ENCODE results near the gene KLK3.

KLK3 gene

GRCh38 chr19:50831026-50831396 is 23.7 kb upstream of the KLK3 start:
- no peak for DNase-seq (ENCODE audit: low read depth in 2 of 2)

GRCh38 chr19:50832666-50833065 is 22.0 kb upstream of the KLK3 start:
- DNase-seq (ENCODE audit: low read depth in 2 of 2) = no peak

GRCh38 chr19:50833117-50833801 is 21.5 kb upstream of the KLK3 start, which contains the start of gene KLK15:
KLK15 (minus strand) TSS chr19:50833574; CDS start chr19:50831492, 2,082 bp downstream.
- DNase-seq (ENCODE audit: low read depth in 2 of 2) = no peak

GRCh38 chr19:50833802-50834167 is 20.9 kb upstream of the KLK3 start:
- DNase-seq (ENCODE audit: low read depth in 2 of 2) = no peak

DNA sequence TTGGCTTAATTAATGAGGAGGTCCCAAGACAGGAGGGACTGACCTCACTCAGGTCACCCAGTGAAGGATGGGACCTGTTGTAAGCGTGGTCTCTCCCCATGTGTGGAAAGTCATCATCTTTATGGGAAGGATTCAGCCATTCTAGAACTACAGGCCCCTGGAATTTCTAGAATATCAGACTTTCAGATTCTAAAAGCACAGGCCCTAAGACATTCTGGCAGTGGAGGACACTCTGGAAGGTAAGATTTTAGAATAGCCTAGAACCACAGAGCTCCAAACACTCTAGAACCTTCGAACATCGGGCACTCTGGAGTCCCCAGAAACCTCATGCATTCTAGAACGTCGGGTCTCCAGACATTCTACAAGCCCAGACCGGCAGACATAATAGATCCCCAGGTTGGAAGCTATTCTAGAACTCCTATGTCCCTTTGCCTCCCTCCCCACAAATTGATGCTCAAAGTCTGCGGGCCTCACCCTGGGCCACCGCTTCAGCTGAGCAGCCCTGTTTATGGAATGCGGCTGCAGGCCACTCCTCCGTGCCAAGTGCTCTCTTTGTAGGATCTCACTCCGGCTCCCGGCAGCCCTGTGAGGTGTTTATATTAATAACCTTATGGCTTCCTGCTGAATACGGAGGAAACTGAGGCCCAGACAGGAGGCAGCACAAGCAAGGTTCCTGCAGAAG is 19.5 kb upstream of the KLK3 start:
- DNase-seq (ENCODE audit: low read depth in 2 of 2) = no peak

DNA sequence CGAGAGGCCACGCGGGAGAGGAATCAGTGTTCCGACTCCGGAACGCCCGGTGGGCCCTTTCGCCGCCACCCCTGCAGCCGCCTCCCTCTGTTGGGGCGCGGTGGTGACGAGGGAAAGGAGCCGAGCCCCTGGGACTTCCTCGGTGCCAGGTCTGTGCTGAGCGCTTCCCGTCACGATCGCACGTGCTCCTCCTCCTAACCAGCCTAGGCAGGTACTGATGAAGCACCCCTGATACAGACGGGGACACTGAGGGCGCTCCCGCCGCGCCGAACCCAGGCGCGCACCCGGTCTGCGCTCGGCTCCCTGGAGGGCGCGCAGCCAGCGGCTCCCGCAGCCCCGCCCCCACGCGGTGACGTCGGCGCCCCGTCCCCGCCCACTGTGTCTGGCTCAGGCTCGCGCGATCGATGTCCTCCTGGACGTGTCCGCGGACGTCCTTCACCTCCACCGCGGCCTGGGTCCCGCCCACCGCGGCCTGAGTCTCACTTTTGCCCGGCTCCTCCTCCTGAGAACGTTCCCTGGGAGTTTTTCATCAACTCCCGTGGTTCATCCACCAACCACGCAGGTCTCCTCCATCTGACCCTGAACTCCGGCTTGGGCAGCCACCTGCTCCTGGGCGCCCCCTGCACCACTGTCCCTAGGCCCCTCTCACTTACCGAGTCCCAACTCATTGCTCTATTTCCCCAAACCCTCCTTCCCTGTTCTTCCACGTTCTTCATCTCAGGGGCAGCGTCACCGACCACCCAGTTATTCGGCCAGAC is 18.8 kb upstream of the KLK3 start:
- DNase-seq (ENCODE audit: low read depth in 2 of 2) = peak in 1 of 2 experiments; percentile 72

DNA sequence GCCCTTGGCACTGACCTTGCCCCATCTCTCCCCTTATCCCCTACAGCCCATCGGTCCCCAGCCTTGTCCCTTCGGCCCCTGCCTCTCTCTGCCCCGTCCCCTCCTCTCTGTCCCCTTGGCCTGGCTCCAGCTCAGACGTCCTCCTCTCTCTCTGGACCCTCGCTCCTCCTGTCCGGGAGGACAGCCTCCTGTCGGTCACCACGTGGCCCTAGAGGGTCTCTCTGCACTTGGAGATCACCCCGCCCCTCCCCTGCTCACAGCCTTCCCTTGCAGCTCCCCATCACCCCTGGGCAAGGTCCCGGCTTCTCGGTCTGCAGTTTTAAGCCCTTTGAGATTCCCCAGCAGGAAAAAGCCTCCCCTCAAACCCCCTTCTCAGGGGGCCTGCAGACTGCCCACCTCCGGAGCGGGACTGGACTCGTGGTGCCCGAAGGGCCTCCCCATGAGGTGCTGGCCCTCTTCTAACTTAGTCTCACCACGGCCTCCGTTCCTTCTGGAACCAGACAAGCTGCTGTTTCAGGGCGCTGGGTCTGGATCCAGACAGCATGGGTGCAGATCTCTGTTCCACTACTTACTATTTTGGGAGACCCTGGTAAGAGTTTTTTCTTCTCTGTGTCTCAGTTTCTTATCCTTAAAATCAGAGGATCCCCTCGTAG is 18.0 kb upstream of the KLK3 start:
- DNase-seq (ENCODE audit: low read depth in 2 of 2) = no peak

GRCh38 chr19:50837300-50837699 is 17.4 kb upstream of the KLK3 start:
- no peak for DNase-seq (ENCODE audit: low read depth in 2 of 2)

DNA sequence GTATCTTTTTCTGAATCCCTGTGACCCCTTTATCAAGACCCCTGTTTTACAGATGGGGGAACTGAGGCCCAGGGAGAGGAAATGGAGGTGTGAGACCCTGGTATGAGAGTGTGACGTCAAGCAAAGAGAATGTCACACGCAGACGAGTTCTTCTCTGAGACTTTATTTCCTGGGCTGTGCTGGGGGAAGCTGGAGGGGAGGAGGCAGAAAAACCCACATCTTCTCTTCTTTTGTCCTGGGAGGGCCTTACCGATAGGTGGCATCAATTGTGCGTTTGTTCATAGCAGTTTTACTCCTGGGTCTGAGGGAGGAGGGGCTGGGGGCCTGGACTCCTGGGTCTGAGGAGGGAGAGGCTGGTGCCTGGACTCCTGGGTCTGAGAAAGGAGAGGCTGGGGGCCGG is 16.5 kb upstream of the KLK3 start:
- no peak for DNase-seq (ENCODE audit: low read depth in 2 of 2)

GRCh38 chr19:50839712-50840655 is 14.7 kb upstream of the KLK3 start:
- no peak for DNase-seq (ENCODE audit: low read depth in 2 of 2)

DNA sequence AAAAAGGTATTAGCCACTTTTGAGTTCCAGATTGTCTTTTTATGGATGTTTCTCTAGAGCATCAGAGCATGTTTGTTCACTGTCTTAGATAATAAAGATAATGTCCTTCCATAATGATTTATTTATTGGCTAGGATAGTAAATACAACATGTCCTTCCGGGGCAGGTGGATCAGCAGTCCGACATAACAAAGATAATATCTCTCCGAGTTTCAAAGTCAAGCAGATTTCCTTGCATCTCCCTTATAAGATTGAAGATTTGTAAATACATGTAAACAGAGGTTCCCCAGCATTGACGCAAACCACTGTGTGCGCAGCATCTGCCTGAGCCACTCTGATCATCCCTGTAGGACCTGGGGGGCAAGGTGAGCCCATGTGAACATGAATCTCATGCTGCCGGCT is 12.6 kb upstream of the KLK3 start:
- DNase-seq (ENCODE audit: low read depth in 2 of 2) = no peak

GRCh38 chr19:50843205-50843604 is 11.5 kb upstream of the KLK3 start:
- no peak for DNase-seq (ENCODE audit: low read depth in 2 of 2)

- no peak for DNase-seq (ENCODE audit: low read depth in 2 of 2)
Observed at GRCh38 chr19:50843701-50844221, 11.0 kb upstream of the KLK3 start.

GRCh38 chr19:50844296-50844935 is 10.3 kb upstream of the KLK3 start:
- DNase-seq (ENCODE audit: low read depth in 2 of 2) = no peak

GRCh38 chr19:50850738-50851137 is 4.0 kb upstream of the KLK3 start:
- no peak for DNase-seq (ENCODE audit: low read depth in 2 of 2)

- no peak for DNase-seq (ENCODE audit: low read depth in 2 of 2)
Observed at GRCh38 chr19:50851620-50852019, 3.1 kb upstream of the KLK3 start.

- no peak for DNase-seq (ENCODE audit: low read depth in 2 of 2)
Observed at GRCh38 chr19:50857366-50857765, 2.7 kb downstream of the KLK3 start.

- DNase-seq (ENCODE audit: low read depth in 2 of 2) = no peak
Observed at GRCh38 chr19:50858886-50859285, 4.2 kb downstream of the KLK3 start.

GRCh38 chr19:50859849-50860248 is 5.1 kb downstream of the KLK3 start:
- DNase-seq (ENCODE audit: low read depth in 2 of 2) = no peak

GRCh38 chr19:50861010-50861409 is 6.3 kb downstream of the KLK3 start:
- no peak for DNase-seq (ENCODE audit: low read depth in 2 of 2)

Measured in stimulated activated CD4-positive, alpha-beta T cell treated with anti-CD3 and anti-CD28 coated beads, Interleukin-12 subunit alpha, Interleukin-12 subunit beta, amount 100 ng/mL, for 24 hours (primary cell).